ENCODE measurements around the gene ICAM5. TPM values are rescaled to one million over a fixed set of nuclear protein-coding genes. Genes with fewer than 3 reads are reported as not detected.

ICAM5 gene
- polyA plus RNA-seq, 1 donor from 2014 or later = 4.1 TPM

GRCh38 chr19:10268071-10268470 lies 21.7 kb upstream of the ICAM5 start:
- no peaks in the 10 kb centered on the region for H3K9me3 ChIP-seq (ENCODE audit: low read length)
- no peaks in the 10 kb centered on the region for H3K9me2 ChIP-seq (ENCODE audit: insufficient read depth, low read length)
- H3K27ac ChIP-seq (ENCODE audit: low read length) = no peak overlapping the region
- no peaks in the 10 kb centered on the region for H3K79me2 ChIP-seq (replicated peaks; ENCODE audit: insufficient read depth, low read length)
- no peak overlapping the region for H2AFZ ChIP-seq (ENCODE audit: low read depth, low read length)
- H3K27me3 ChIP-seq (ENCODE audit: insufficient read depth, low read depth, low read length) = peaks cover 39% of the 10 kb centered on the region
- H3K4me2 ChIP-seq (ENCODE audit: low read length) = no peak overlapping the region
- no peaks in the 10 kb centered on the region for H3K36me3 ChIP-seq (ENCODE audit: insufficient read depth, low read length)
- no peaks in the 10 kb centered on the region for H3F3A ChIP-seq (ENCODE audit: insufficient read depth, low read length, poor library complexity, severe bottlenecking)
- H3K4me3 ChIP-seq (ENCODE audit: low read length) = no peak overlapping the region
- no peak overlapping the region for H3K9ac ChIP-seq (ENCODE audit: low read length)
- TF ChIP-seq SMC3 (conservative IDR thresholded peaks at IDR 0.05; ENCODE audit: poor library complexity) = no peak
- no peak for TF ChIP-seq POLR2AphosphoS5 (IDR thresholded peaks at IDR 0.05)
- TF ChIP-seq CTCF (IDR thresholded peaks at IDR 0.05; ENCODE audit: poor library complexity, severe bottlenecking) = no peak
- TF ChIP-seq RAD21 (conservative IDR thresholded peaks at IDR 0.05) = no peak
- no peak for TF ChIP-seq EZH2 (IDR thresholded peaks at IDR 0.05; ENCODE audit: borderline replicate concordance, insufficient read depth, low read length, poor library complexity, severe bottlenecking)
- no peak for TF ChIP-seq MXI1 (conservative IDR thresholded peaks at IDR 0.05; ENCODE audit: poor library complexity, severe bottlenecking)
- TF ChIP-seq REST (IDR thresholded peaks at IDR 0.05; ENCODE audit: borderline replicate concordance) = no peak
- TF ChIP-seq EP300 (conservative IDR thresholded peaks at IDR 0.05; ENCODE audit: poor library complexity, severe bottlenecking) = no peak
- no peak for TF ChIP-seq TAF1 (IDR thresholded peaks at IDR 0.05; ENCODE audit: low read depth)
- H4K20me1 ChIP-seq (ENCODE audit: insufficient read depth) = no peaks in the 10 kb centered on the region

DNA sequence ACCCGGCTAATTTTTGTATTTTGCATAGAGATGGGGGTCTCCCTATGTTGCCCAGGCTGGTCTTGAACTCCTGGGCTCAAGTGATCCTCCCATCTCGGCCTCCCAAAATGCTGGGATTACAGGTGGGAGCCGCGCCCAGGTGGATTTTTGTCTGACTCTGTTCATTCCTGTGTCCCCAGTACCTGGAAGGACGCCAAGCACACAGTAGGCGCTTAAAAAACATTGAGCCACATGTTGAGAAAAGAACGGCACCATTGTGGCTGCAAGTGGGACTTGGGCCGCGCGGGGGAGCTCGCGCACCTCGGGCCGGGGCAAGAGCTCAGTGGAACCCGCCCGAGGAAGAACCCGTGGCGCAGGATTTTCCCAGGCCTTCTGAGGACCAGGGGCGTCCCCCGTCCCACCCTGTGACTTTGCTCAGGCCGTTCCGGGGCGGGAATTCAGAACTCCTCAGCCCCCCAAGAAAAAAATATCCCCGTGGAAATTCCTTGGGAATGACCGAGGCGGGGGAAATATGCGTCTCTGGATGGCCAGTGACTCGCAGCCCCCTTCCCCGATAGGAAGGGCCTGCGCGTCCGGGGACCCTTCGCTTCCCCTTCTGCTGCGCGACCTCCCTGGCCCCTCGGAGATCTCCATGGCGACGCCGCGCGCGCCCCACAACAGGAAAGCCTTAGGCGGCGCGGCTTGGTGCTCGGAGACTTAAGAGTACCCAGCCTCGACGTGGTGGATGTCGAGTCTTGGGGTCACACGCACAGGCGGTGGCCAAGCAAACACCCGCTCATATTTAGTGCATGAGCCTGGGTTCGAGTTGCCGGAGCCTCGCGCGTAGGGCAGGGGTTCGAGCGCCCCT lies 20.2 kb upstream of the ICAM5 start:
- no peaks in the 10 kb centered on the region for H4K20me1 ChIP-seq (ENCODE audit: insufficient read depth)
- H3F3A ChIP-seq (ENCODE audit: insufficient read depth, low read length, poor library complexity, severe bottlenecking) = no peaks in the 10 kb centered on the region
- peak overlapping the region; percentile 47 for H3K4me3 ChIP-seq (ENCODE audit: low read length)
- peak; percentile 92 for TF ChIP-seq RAD21 (conservative IDR thresholded peaks at IDR 0.05)
- TF ChIP-seq TAF1 (IDR thresholded peaks at IDR 0.05; ENCODE audit: low read depth) = no peak
- peak; percentile 91 for TF ChIP-seq CTCF (IDR thresholded peaks at IDR 0.05; ENCODE audit: poor library complexity, severe bottlenecking)
- peak; percentile 89 for TF ChIP-seq SMC3 (conservative IDR thresholded peaks at IDR 0.05; ENCODE audit: poor library complexity)
- peak; percentile 32 for TF ChIP-seq MXI1 (conservative IDR thresholded peaks at IDR 0.05; ENCODE audit: poor library complexity, severe bottlenecking)
- TF ChIP-seq EP300 (conservative IDR thresholded peaks at IDR 0.05; ENCODE audit: poor library complexity, severe bottlenecking) = no peak
- H3K36me3 ChIP-seq (ENCODE audit: insufficient read depth, low read length) = no peaks in the 10 kb centered on the region
- peaks cover 43% of the 10 kb centered on the region for H3K27me3 ChIP-seq (ENCODE audit: insufficient read depth, low read depth, low read length)
- H3K79me2 ChIP-seq (replicated peaks; ENCODE audit: insufficient read depth, low read length) = no peaks in the 10 kb centered on the region
- H3K27ac ChIP-seq (ENCODE audit: low read length) = no peak overlapping the region
- H3K4me2 ChIP-seq (ENCODE audit: low read length) = no peak overlapping the region
- H3K9me2 ChIP-seq (ENCODE audit: insufficient read depth, low read length) = no peaks in the 10 kb centered on the region
- no peak overlapping the region for H2AFZ ChIP-seq (ENCODE audit: low read depth, low read length)
- no peak overlapping the region for H3K9ac ChIP-seq (ENCODE audit: low read length)
- H3K9me3 ChIP-seq (ENCODE audit: low read length) = no peaks in the 10 kb centered on the region
